Measurements from ENCODE around the gene P2RY6. TPM values are rescaled to one million over a fixed set of nuclear protein-coding genes. Genes with fewer than 3 reads are reported as not detected.

Gene P2RY6
- total and polyA plus RNA-seq, 12 donors, result 0.33 to 5.9 (median 3.9) TPM

GRCh38 chr11:73236205-73236765, 35.9 kb upstream of the P2RY6 start:
- H3K27me3 ChIP-seq, result no peaks in the 10 kb centered on the region
- DNase-seq, result peak in 2 of 7 donors; percentile 12 to 13
- H3K4me3 ChIP-seq, result no peak overlapping the region
- 84 to 93% (median 90%) methylated on average over 3 to 4 of the region's 4 CpGs for WGBS, 4 donors
- H3K4me1 ChIP-seq (replicated peaks in 1 of 2), result peaks cover 4 to 10% of the 10 kb centered on the region in 2 donors
- intact Hi-C loops (cut with DNase I), result no loop called here
- no peaks in the 10 kb centered on the region for H3K9me3 ChIP-seq (replicated peaks in 1 of 3)
- H3K36me3 ChIP-seq (replicated peaks in 1 of 2), result no peaks in the 10 kb centered on the region
- TF ChIP-seq POLR2A (IDR thresholded peaks at IDR 0.05) (no peak), CTCF (IDR thresholded peaks at IDR 0.05) (no peak)
- H3K27ac ChIP-seq, result peak overlapping the region in 1 of 5 donors; percentile 94

GRCh38 chr11:73236854-73237253, 35.3 kb upstream of the P2RY6 start:
- no peaks in the 10 kb centered on the region for H3K27me3 ChIP-seq
- H3K4me3 ChIP-seq, result no peak overlapping the region
- no peaks in the 10 kb centered on the region for H3K36me3 ChIP-seq (replicated peaks in 1 of 2)
- H3K27ac ChIP-seq, result peak overlapping the region in 3 of 5 donors; percentile 1 to 94 (median 68)
- peaks cover 4 to 10% of the 10 kb centered on the region in 2 donors for H3K4me1 ChIP-seq (replicated peaks in 1 of 2)
- H3K9me3 ChIP-seq (replicated peaks in 1 of 3), result no peaks in the 10 kb centered on the region
- intact Hi-C loops (cut with DNase I), result no loop called here
- DNase-seq, result peak; percentile 36 to 81 (median 60)
- WGBS, 4 donors, result 62 to 89% (median 67%) methylated on average over 5 to 6 of the region's 6 CpGs
- no peak for TF ChIP-seq POLR2A (IDR thresholded peaks at IDR 0.05)
- peak in 5 of 6 experiments; percentile 22 to 69 (median 55) for TF ChIP-seq CTCF (IDR thresholded peaks at IDR 0.05)

DNA sequence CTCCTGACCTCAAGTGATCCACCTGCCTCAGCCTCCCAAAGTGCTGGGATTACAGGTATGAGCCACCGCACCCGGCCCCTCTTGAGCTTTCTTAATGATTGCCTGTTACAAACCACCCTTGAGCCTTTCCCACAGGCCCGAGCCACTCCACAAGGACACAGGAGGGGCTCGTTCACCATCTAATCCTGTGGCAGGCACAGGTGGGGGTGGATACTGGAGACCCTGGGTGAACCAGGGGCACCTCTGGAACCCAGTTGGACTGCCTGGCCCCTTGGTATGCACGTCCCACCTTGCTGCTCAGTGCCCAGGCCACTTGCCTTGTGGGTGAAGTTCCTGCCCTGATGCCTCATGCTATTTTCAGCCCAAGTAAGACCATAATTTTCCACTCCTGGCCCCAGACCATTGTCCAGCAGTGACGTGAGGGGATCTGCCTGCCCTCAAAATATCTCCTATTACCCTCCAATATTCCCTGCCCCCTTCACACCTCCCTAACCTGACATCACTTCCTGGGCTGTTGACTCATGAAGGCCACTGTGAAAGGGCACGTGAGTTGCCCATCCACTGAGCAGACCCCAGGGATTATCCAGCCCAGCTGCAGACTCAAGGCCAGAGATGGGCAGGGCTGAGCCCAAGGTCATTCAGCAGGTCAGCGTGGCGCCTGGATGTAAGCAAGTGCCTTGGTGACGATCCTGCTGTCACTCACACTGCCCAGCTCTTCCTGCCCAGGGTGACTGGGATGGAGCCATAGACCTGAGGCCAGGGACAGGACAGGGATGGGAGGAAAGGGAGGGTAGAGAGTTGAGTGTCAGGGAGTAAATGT, 34.5 kb upstream of the P2RY6 start:
- no peak for TF ChIP-seq CTCF (IDR thresholded peaks at IDR 0.05)
- intact Hi-C loops (cut with DNase I), result no loop called here
- no peaks in the 10 kb centered on the region for H3K36me3 ChIP-seq (replicated peaks in 1 of 2)
- DNase-seq, result peak in 6 of 7 donors; percentile 80 to 90 (median 89)
- WGBS, 4 donors, result 66 to 72% (median 67%) methylated on average over 8 to 10 of the region's 10 CpGs
- no peaks in the 10 kb centered on the region for H3K9me3 ChIP-seq (replicated peaks in 1 of 3)
- no peak overlapping the region for H3K4me3 ChIP-seq
- peak overlapping the region in 3 of 5 donors; percentile 64 to 94 (median 68) for H3K27ac ChIP-seq
- H3K4me1 ChIP-seq (replicated peaks in 1 of 2), result peaks cover 4 to 15% of the 10 kb centered on the region in 2 donors
- no peaks in the 10 kb centered on the region for H3K27me3 ChIP-seq

DNA sequence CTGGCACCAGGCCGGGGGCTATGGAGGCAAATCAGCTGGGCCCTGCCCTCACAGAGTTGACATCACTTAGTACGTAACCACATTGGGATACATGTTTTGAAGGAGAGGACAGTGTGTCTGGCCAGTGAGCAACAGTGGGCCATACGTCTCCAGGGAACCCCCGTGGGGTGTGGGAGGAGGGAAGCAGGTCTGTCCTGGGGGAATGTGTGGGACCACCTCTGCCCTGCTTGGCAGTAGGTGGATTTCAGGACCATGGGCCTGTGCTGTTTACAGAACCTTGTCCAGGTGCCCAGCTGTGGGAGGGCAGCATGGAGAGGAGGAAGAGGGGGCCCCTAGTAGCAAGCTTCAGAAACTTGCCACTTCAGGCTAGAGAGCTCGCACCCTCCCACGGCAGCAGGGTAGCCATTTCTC, 33.0 kb upstream of the P2RY6 start:
- H3K9me3 ChIP-seq (replicated peaks in 1 of 3), result no peaks in the 10 kb centered on the region
- peak overlapping the region in 1 of 5 donors; percentile 67 for H3K27ac ChIP-seq
- peaks cover 4 to 17% of the 10 kb centered on the region in 2 donors for H3K4me1 ChIP-seq (replicated peaks in 1 of 2)
- WGBS, 4 donors, result 85 to 95% (median 90%) methylated on average over 3 to 6 of the region's 6 CpGs
- H3K36me3 ChIP-seq (replicated peaks in 1 of 2), result no peaks in the 10 kb centered on the region
- H3K4me3 ChIP-seq, result no peak overlapping the region
- H3K27me3 ChIP-seq, result no peaks in the 10 kb centered on the region
- TF ChIP-seq POLR2A (IDR thresholded peaks at IDR 0.05), result no peak
- no peak for TF ChIP-seq CTCF (IDR thresholded peaks at IDR 0.05)
- intact Hi-C loops (cut with DNase I), result no loop called here
- DNase-seq, result peak in 2 of 7 donors; percentile 11 to 12
